HG03457 (cell line): ENCODE results near the gene PCBP1.
"Not testable (repeated sequence)": the region's sequence is repeated elsewhere in the genome, so short reads cannot be mapped to it uniquely, and the experiment has no call there.

ENCODE experiments used
- ATAC-seq: cut with Tn5 transposase; IDR thresholded peaks from one replicate; pipeline ENCODE4 v1.9.1; 2021; ENCODE audit warnings: moderate number of reproducible peaks; ENCODE audit not compliant: unreplicated experiment

PCBP1 gene

GRCh38 chr2:70123051-70123828 is 36.0 kb downstream of the PCBP1 start:
- ATAC-seq, result no peak

- no peak for ATAC-seq
Observed at GRCh38 chr2:70123829-70124116, 36.5 kb downstream of the PCBP1 start.

- no peak for ATAC-seq
Observed at GRCh38 chr2:70124983-70125480, 37.8 kb downstream of the PCBP1 start.

DNA sequence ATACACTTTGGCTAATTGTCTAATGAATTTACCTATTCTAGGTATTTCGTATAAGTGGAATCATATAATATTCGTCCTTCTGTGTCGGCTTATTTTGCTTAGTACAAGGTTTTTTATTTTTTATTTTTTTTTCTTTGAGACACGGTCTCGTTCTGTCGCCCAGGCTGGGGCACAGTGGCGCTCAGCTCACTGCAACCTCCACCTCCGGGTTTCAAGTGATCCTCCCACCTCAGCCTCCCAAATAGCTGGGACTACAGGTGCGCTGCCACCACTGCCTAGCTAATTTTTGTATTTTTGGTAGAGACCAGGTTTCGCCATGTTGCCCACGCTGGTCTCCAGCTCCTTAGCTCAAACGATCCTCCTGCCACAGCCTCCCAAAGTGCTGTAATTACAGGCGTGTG is 38.2 kb downstream of the PCBP1 start:
- ATAC-seq, result no peak

GRCh38 chr2:70126413-70126812 is 39.1 kb downstream of the PCBP1 start:
- ATAC-seq, result no peak

- ATAC-seq, result no peak
Observed at GRCh38 chr2:70128005-70128404, 40.7 kb downstream of the PCBP1 start.

- ATAC-seq, result not testable (repeated sequence)
Observed at GRCh38 chr2:70131344-70132143, 44.3 kb downstream of the PCBP1 start.

DNA sequence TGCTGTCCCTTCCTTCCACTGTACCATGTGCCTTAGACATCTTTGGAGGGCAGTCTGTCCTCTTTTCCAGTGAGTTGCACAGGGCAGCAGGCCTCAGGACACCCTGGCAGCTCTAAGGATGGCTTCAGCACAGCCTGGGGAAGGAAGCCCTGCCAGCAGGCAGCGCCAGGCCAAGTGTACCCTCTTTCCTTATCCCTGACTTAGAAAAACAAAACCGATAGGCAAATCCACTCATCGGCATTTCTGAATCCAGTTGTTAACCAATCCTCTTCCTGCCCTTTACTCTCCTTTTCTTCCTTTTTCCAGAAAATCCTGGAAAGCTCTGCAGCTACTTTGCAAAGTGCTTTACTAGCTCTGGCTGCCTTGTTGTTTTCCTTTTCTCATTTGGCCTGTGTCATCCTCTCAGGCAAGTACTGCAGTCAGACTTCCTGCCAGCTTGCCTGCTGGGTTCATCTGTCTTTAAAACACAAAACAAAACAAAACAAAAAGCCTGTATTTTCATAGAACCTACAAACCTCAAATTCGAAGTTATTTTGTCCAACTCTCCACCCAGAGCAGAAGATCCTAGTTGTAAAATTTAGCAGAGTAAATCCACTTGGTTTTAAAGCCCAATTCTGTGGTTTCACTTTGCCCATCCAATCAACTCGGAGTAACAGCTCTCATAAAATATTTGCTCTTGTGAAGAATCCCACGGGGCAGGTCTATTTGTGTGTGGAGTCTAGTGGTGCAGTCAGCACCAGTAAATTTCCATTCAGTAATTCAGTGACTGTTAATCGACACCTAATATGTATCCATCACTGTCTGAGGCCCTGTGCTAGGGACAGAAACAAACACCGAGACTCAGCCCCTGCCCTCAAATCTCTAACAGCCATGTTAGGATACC is 45.2 kb downstream of the PCBP1 start:
- no peak for ATAC-seq

DNA sequence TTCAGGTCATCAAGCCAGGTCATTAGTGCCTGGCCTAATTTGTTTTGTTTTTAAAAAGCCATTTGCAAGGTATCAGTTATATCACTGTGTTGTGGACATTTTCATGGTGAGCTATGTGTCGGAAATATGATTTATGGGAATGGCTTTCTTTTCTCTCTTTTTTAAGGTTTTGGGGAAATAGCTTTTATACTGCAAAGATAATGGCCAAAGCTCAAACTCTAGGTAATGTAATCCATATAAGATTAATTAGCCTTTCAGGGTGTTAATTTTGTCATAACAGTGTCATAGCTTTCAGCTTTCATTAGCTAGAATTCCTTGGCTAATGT is 45.8 kb downstream of the PCBP1 start:
- ATAC-seq, result no peak

DNA sequence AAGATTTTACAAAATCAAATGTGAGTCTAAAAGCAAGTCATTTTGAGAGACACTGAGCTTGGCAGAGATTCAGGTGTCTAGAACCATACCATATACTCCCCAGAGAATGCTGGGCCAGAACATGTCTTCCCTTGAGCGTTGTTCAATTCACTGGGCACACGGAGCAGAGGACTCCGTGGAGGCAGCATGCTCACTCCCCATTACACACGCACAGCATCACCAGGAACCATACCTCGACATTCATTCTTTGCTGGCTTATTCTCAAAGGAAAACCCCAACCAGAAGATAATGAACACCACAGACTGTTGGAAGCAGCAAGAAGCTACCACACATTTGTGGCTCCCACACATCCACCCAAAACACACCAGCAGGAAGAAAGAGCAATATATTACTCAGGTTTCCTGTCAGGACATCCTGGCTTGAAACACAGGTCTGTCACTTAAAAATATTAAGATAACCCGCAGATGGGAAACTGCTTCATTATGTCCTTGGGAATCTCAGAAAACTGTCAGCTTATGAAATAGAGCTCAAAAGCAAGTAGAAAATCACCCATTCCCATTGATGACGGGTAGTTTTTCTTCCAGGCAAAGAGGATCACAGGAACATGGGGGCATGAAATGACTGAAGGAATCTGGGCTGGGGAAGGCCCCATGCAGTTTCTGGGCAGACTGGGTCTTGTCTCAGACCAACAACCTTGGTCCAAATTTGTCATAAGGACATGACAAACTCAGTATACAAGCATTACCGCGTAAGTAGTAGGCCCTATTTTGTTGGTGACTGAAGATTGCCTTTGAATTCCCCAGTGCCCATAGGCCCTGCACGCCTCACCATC is 46.4 kb downstream of the PCBP1 start:
- no peak for ATAC-seq

DNA sequence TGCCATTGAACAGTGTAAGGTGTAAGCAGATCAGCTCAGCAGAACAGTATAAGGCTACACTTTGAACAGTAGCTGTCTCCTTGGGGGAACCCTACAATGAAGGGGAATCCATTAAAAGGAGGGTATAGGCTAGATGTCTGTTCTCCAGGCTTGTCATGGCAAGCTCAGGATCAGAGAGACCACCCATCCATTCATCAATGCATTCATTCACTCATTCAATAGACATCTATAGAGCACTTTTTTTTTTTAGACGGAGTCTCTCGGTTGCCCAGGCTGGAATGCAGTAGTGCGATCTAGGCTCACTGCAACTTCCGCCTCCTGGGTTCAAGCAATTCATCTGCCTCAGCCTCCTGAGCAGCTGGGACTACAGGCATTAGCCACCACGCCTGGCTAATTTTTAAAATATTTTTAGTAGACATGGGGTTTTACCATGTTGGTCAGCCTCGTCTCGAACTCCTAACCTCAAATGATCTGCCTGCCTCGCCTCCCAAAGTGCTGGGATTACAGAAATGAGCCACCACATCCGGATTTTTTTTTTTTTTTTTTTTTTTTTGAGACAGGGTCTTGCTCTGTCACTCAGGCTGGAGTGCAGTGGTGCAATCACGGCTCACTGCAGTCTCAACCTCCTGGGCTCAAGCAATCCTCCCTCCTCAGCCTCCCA is 47.2 kb downstream of the PCBP1 start:
- ATAC-seq, result not testable (repeated sequence)
